Measurements from ENCODE around the gene SYTL1. TPM values are rescaled to one million over a fixed set of nuclear protein-coding genes. Genes with fewer than 3 reads are reported as not detected.
A peak's percentile ranks its signal among the peaks of the same experiment; 100 is the strongest.

Gene SYTL1
- total and polyA plus RNA-seq, 4 donors: 0.75 to 3.7 (median 1.5) TPM

- Histone ChIP-seq H3K4me1 (ENCODE audit: control insufficient read depth in 1 of 2, insufficient read depth in 2 of 2, low read length in 2 of 2) (no peaks in the 10 kb centered on the region), H3K27ac (ENCODE audit: low read depth in 1 of 2, low read length in 2 of 2) (no peak overlapping the region), H3K9me3 (ENCODE audit: control insufficient read depth, low read length) (no peaks in the 10 kb centered on the region), H3K27me3 (ENCODE audit: control insufficient read depth in 1 of 2, insufficient read depth in 2 of 2, low read length in 1 of 2) (no peaks in the 10 kb centered on the region), H3K36me3 (ENCODE audit: control insufficient read depth in 1 of 2, insufficient read depth in 2 of 2, low read length in 1 of 2) (peaks cover 0 to 12% of the 10 kb centered on the region in 2 donors), H3K4me3 (ENCODE audit: low read length in 2 of 2) (no peak overlapping the region)
- intact Hi-C loops (cut with DNase I): no loop called here
- ATAC-seq (ENCODE audit: low FRiP score) (no peak), DNase-seq (no peak)
- WGBS, 2 donors: 88 to 90% methylated on average over 6 of the region's 6 CpGs
These were observed 3.1 kb upstream of the SYTL1 start for GRCh38 chr1:27338751-27339150.

GRCh38 chr1:27339213-27339612 lies 2.6 kb upstream of the SYTL1 start:
- H3K4me1 ChIP-seq (ENCODE audit: control insufficient read depth in 1 of 2, insufficient read depth in 2 of 2, low read length in 2 of 2): no peaks in the 10 kb centered on the region
- no peaks in the 10 kb centered on the region for H3K9me3 ChIP-seq (ENCODE audit: control insufficient read depth, low read length)
- DNase-seq (no peak), ATAC-seq (ENCODE audit: low FRiP score) (no peak)
- H3K27me3 ChIP-seq (ENCODE audit: control insufficient read depth in 1 of 2, insufficient read depth in 2 of 2, low read length in 1 of 2): no peaks in the 10 kb centered on the region
- 60 to 63% methylated on average over 5 of the region's 5 CpGs for WGBS, 2 donors
- H3K4me3 ChIP-seq (ENCODE audit: low read length in 2 of 2): no peak overlapping the region
- intact Hi-C loops (cut with DNase I): no loop called here
- H3K36me3 ChIP-seq (ENCODE audit: control insufficient read depth in 1 of 2, insufficient read depth in 2 of 2, low read length in 1 of 2): peaks cover 0 to 8% of the 10 kb centered on the region in 2 donors
- H3K27ac ChIP-seq (ENCODE audit: low read depth in 1 of 2, low read length in 2 of 2): no peak overlapping the region

GRCh38 chr1:27342391-27342777 lies 562 bp downstream of the SYTL1 start:
- Histone ChIP-seq H3K27ac (ENCODE audit: low read depth in 1 of 2, low read length in 2 of 2) (no peak overlapping the region), H3K27me3 (ENCODE audit: control insufficient read depth in 1 of 2, insufficient read depth in 2 of 2, low read length in 1 of 2) (no peaks in the 10 kb centered on the region), H3K4me3 (ENCODE audit: low read length in 2 of 2) (no peak overlapping the region), H3K4me1 (ENCODE audit: control insufficient read depth in 1 of 2, insufficient read depth in 2 of 2, low read length in 2 of 2) (no peaks in the 10 kb centered on the region), H3K36me3 (ENCODE audit: control insufficient read depth in 1 of 2, insufficient read depth in 2 of 2, low read length in 1 of 2) (no peaks in the 10 kb centered on the region), H3K9me3 (ENCODE audit: control insufficient read depth, low read length) (no peaks in the 10 kb centered on the region)
- intact Hi-C loops (cut with DNase I): no loop called here
- ATAC-seq (ENCODE audit: low FRiP score) (no peak), DNase-seq (no peak)
- 81 to 87% methylated on average over 8 of the region's 8 CpGs for WGBS, 2 donors

GRCh38 chr1:27342778-27343638 lies 1.2 kb downstream of the SYTL1 start:
- Histone ChIP-seq H3K9me3 (ENCODE audit: control insufficient read depth, low read length) (no peaks in the 10 kb centered on the region), H3K36me3 (ENCODE audit: control insufficient read depth in 1 of 2, insufficient read depth in 2 of 2, low read length in 1 of 2) (no peaks in the 10 kb centered on the region), H3K27me3 (ENCODE audit: control insufficient read depth in 1 of 2, insufficient read depth in 2 of 2, low read length in 1 of 2) (no peaks in the 10 kb centered on the region), H3K4me1 (ENCODE audit: control insufficient read depth in 1 of 2, insufficient read depth in 2 of 2, low read length in 2 of 2) (no peaks in the 10 kb centered on the region), H3K27ac (ENCODE audit: low read depth in 1 of 2, low read length in 2 of 2) (no peak overlapping the region), H3K4me3 (ENCODE audit: low read length in 2 of 2) (no peak overlapping the region)
- DNase-seq (no peak), ATAC-seq (ENCODE audit: low FRiP score) (peak; percentile 46)
- intact Hi-C loops (cut with DNase I): no loop called here
- WGBS, 2 donors: 69 to 71% methylated on average over 30 to 31 of the region's 31 CpGs

GRCh38 chr1:27343639-27344025 lies 1.8 kb downstream of the SYTL1 start:
- H3K4me3 ChIP-seq (ENCODE audit: low read length in 2 of 2): no peak overlapping the region
- WGBS, 2 donors: 78 to 82% methylated on average over 5 of the region's 5 CpGs

GRCh38 chr1:27345272-27345671 lies 3.5 kb downstream of the SYTL1 start:
- no peaks in the 10 kb centered on the region for H3K27me3 ChIP-seq (ENCODE audit: control insufficient read depth in 1 of 2, insufficient read depth in 2 of 2, low read length in 1 of 2)
- no peak overlapping the region for H3K27ac ChIP-seq (ENCODE audit: low read depth in 1 of 2, low read length in 2 of 2)
- ATAC-seq (ENCODE audit: low FRiP score): no peak
- intact Hi-C loops (cut with DNase I): no loop called here
- no peaks in the 10 kb centered on the region for H3K4me1 ChIP-seq (ENCODE audit: control insufficient read depth in 1 of 2, insufficient read depth in 2 of 2, low read length in 2 of 2)
- H3K36me3 ChIP-seq (ENCODE audit: control insufficient read depth in 1 of 2, insufficient read depth in 2 of 2, low read length in 1 of 2): no peaks in the 10 kb centered on the region
- 89 to 90% methylated on average over 10 to 12 of the region's 12 CpGs for WGBS, 2 donors
- H3K9me3 ChIP-seq (ENCODE audit: control insufficient read depth, low read length): no peaks in the 10 kb centered on the region
- no peak for DNase-seq
- H3K4me3 ChIP-seq (ENCODE audit: low read length in 2 of 2): no peak overlapping the region

More at GRCh38 chr1:27343639-27344025, 1.8 kb downstream of the SYTL1 start:
- Histone ChIP-seq H3K27ac (ENCODE audit: low read depth in 1 of 2, low read length in 2 of 2) (no peak overlapping the region), H3K9me3 (ENCODE audit: control insufficient read depth, low read length) (no peaks in the 10 kb centered on the region), H3K36me3 (ENCODE audit: control insufficient read depth in 1 of 2, insufficient read depth in 2 of 2, low read length in 1 of 2) (no peaks in the 10 kb centered on the region), H3K27me3 (ENCODE audit: control insufficient read depth in 1 of 2, insufficient read depth in 2 of 2, low read length in 1 of 2) (no peaks in the 10 kb centered on the region), H3K4me1 (ENCODE audit: control insufficient read depth in 1 of 2, insufficient read depth in 2 of 2, low read length in 2 of 2) (no peaks in the 10 kb centered on the region)
- intact Hi-C loops (cut with DNase I): no loop called here
- ATAC-seq (ENCODE audit: low FRiP score) (no peak), DNase-seq (no peak)

GRCh38 chr1:27346357-27346756 lies 4.5 kb downstream of the SYTL1 start:
- H3K27ac ChIP-seq (ENCODE audit: low read depth in 1 of 2, low read length in 2 of 2): no peak overlapping the region
- no peak for DNase-seq
- intact Hi-C loops (cut with DNase I): no loop called here
- no peaks in the 10 kb centered on the region for H3K27me3 ChIP-seq (ENCODE audit: control insufficient read depth in 1 of 2, insufficient read depth in 2 of 2, low read length in 1 of 2)
- H3K4me1 ChIP-seq (ENCODE audit: control insufficient read depth in 1 of 2, insufficient read depth in 2 of 2, low read length in 2 of 2): no peaks in the 10 kb centered on the region
- 92 to 94% methylated on average over 8 of the region's 8 CpGs for WGBS, 2 donors
- no peak overlapping the region for H3K4me3 ChIP-seq (ENCODE audit: low read length in 2 of 2)
- no peaks in the 10 kb centered on the region for H3K9me3 ChIP-seq (ENCODE audit: control insufficient read depth, low read length)
- ATAC-seq (ENCODE audit: low FRiP score): no peak
- no peaks in the 10 kb centered on the region for H3K36me3 ChIP-seq (ENCODE audit: control insufficient read depth in 1 of 2, insufficient read depth in 2 of 2, low read length in 1 of 2)

GRCh38 chr1:27346991-27347624 lies 5.3 kb downstream of the SYTL1 start:
- intact Hi-C loops (cut with DNase I): no loop called here
- WGBS, 2 donors: 80 to 83% methylated on average over 14 of the region's 14 CpGs

More at GRCh38 chr1:27346991-27347624, 5.3 kb downstream of the SYTL1 start:
- ATAC-seq (ENCODE audit: low FRiP score) (no peak), DNase-seq (no peak)
- Histone ChIP-seq H3K9me3 (ENCODE audit: control insufficient read depth, low read length) (no peaks in the 10 kb centered on the region), H3K36me3 (ENCODE audit: control insufficient read depth in 1 of 2, insufficient read depth in 2 of 2, low read length in 1 of 2) (no peaks in the 10 kb centered on the region), H3K27ac (ENCODE audit: low read depth in 1 of 2, low read length in 2 of 2) (no peak overlapping the region), H3K27me3 (ENCODE audit: control insufficient read depth in 1 of 2, insufficient read depth in 2 of 2, low read length in 1 of 2) (no peaks in the 10 kb centered on the region), H3K4me3 (ENCODE audit: low read length in 2 of 2) (no peak overlapping the region), H3K4me1 (ENCODE audit: control insufficient read depth in 1 of 2, insufficient read depth in 2 of 2, low read length in 2 of 2) (no peaks in the 10 kb centered on the region)
